ENCODE data around the gene ZRANB3. TPM values are rescaled to one million over a fixed set of nuclear protein-coding genes. Genes with fewer than 3 reads are reported as not detected.

ZRANB3 gene
- total and polyA plus RNA-seq, 2 donors (not counting 3 experiments of a cell fraction or from before 2014, with no cell fraction given) = 2.2 to 6.0 TPM

DNA sequence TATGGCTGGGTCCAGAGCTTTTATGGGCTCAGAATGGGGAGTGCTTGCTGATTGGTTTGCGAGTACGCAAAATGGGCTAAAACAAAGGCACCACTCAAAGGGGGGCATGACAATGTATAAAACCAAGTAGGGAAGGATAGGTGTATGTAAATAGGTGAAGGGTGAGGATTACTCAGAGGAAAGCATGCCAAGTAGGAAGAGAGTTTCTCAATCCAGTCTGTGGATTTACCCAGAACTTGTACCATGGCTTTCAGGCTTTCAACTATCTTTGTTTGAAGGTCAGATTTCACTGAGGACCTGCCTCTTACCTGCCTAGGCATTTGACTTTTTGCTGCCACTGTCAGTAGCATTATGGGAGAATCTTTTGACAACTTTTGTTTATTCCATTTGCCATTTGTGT lies 386.7 kb downstream of the ZRANB3 start:
- no peak overlapping the region for H3K4me2 ChIP-seq (ENCODE audit: insufficient read depth, low read length)
- dilution Hi-C loops (cut with MboI; ENCODE audit: extremely low pct_ligation_motif_present, low sequenced_read_pairs) (no loop called here), intact Hi-C loops (cut with micrococcal nuclease) (no loop called here)
- H3K79me2 ChIP-seq (ENCODE audit: control insufficient read depth, insufficient read depth, low read length) = peaks cover 2% of the 10 kb centered on the region
- H3K9ac ChIP-seq (replicated peaks; ENCODE audit: extremely low read depth, insufficient read depth, low read length) = no peak overlapping the region
- no peak overlapping the region for H3K4me3 ChIP-seq (replicated peaks in 1 of 3; ENCODE audit: insufficient read depth in 1 of 3, low read depth in 1 of 3, low read length in 3 of 3)
- no peaks in the 10 kb centered on the region for H3K9me3 ChIP-seq (replicated peaks; ENCODE audit: control insufficient read depth, insufficient read depth, low read length)
- peaks cover 2 to 4% of the 10 kb centered on the region in 2 experiments for H3K36me3 ChIP-seq (ENCODE audit: control insufficient read depth in 2 of 2, extremely low read depth in 1 of 2, insufficient read depth in 2 of 2, low read length in 2 of 2)
- H3K4me1 ChIP-seq (ENCODE audit: control insufficient read depth, extremely low read depth, insufficient read depth, low read length) = no peaks in the 10 kb centered on the region
- DNase-seq (ENCODE audit: low read depth, low spot score) (no peak), FAIRE-seq (no peak)
- POLR2A ChIA-PET = no interaction called here
- no peak overlapping the region for H2AFZ ChIP-seq (ENCODE audit: low read depth, low read length)
- TF ChIP-seq, protein P1, sequence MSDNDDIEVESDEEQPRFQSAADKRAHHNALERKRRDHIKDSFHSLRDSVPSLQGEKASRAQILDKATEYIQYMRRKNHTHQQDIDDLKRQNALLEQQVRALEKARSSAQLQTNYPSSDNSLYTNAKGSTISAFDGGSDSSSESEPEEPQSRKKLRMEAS (IDR thresholded peaks at IDR 0.05; ENCODE audit: insufficient read depth, insufficient read length) = no peak
- TF ChIP-seq POLR2A (IDR thresholded peaks at IDR 0.05; ENCODE audit: low read depth, low read length) = no peak
- no peak for TF ChIP-seq EZH2 (IDR thresholded peaks at IDR 0.05; ENCODE audit: borderline replicate concordance, low read depth, low read length, severe bottlenecking)
- TF ChIP-seq, protein P2, sequence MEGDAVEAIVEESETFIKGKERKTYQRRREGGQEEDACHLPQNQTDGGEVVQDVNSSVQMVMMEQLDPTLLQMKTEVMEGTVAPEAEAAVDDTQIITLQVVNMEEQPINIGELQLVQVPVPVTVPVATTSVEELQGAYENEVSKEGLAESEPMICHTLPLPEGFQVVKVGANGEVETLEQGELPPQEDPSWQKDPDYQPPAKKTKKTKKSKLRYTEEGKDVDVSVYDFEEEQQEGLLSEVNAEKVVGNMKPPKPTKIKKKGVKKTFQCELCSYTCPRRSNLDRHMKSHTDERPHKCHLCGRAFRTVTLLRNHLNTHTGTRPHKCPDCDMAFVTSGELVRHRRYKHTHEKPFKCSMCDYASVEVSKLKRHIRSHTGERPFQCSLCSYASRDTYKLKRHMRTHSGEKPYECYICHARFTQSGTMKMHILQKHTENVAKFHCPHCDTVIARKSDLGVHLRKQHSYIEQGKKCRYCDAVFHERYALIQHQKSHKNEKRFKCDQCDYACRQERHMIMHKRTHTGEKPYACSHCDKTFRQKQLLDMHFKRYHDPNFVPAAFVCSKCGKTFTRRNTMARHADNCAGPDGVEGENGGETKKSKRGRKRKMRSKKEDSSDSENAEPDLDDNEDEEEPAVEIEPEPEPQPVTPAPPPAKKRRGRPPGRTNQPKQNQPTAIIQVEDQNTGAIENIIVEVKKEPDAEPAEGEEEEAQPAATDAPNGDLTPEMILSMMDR (IDR thresholded peaks at IDR 0.05; ENCODE audit: extremely low read depth in 1 of 2, insufficient read depth in 1 of 2, low read depth in 1 of 2, low read length in 2 of 2) = no peak
- TF ChIP-seq GATA2 (IDR thresholded peaks at IDR 0.05; ENCODE audit: insufficient read depth, insufficient read length, low read depth, low read length) = no peak
- TF ChIP-seq FOS (IDR thresholded peaks at IDR 0.05; ENCODE audit: borderline replicate concordance, insufficient read depth, low read length) = no peak
- TF ChIP-seq MYC (IDR thresholded peaks at IDR 0.05; ENCODE audit: low read depth, low read length) = no peak
- no peak for TF ChIP-seq JUN (IDR thresholded peaks at IDR 0.05; ENCODE audit: borderline replicate concordance, insufficient read depth, insufficient read length, low read depth)
- TF ChIP-seq POLR2AphosphoS5 (IDR thresholded peaks at IDR 0.05; ENCODE audit: insufficient read depth, low read depth, low read length) = no peak
- no peak overlapping the region for H3K27ac ChIP-seq (ENCODE audit: insufficient read depth, low read depth, low read length)
- no TSS peak for BruUV-seq (replicated peaks)
- CTCF ChIA-PET = no interaction called here
- H3K27me3 ChIP-seq (ENCODE audit: control insufficient read depth in 2 of 2, insufficient read depth in 2 of 2, low read length in 2 of 2) = no peaks in the 10 kb centered on the region
- no peaks in the 10 kb centered on the region for H4K20me1 ChIP-seq (replicated peaks; ENCODE audit: control insufficient read depth, extremely low read depth, insufficient read depth, low read length)
- no peaks in the 10 kb centered on the region for H3K9me1 ChIP-seq (replicated peaks; ENCODE audit: control insufficient read depth, extremely low read depth, insufficient read depth, low read length)

All from endothelial cell of umbilical vein (primary cell).